Common myeloid progenitor, CD34-positive (primary cell): ENCODE measurements around the gene C2CD2.

Source experiments
- CTCF ChIA-PET: fragments of 350-600 bp; sonication (Branson Sonifier 250); formaldehyde crosslinking; loops from one replicate; lab custom pipeline; 2021; ENCODE audit warnings: antibody characterized with exemption; lab: Charles Lee
- POLR2A ChIA-PET: fragments of 350-600 bp; sonication (Branson Sonifier 250); formaldehyde crosslinking; loops from one replicate; lab custom pipeline; 2021; ENCODE audit warnings: antibody characterized with exemption; lab: Charles Lee
- DNase-seq, 3 donors: peaks; one replicate each; pipeline versions ENCODE4 v3.0.0 to v3.0.0-alpha.2; 2013
- H3K27ac ChIP-seq, 2 experiments: 1 replicate in 1 of 2; 2 replicates in 1 of 2; pipeline ENCODE4 v1.7.0; 2013; ENCODE audit warnings: inconsistent platforms in 2 of 2, low read length in 2 of 2, mild to moderate bottlenecking in 2 of 2, low read depth in 1 of 2, moderate library complexity in 1 of 2; ENCODE audit not compliant: severe bottlenecking in 2 of 2, insufficient read depth in 1 of 2, poor library complexity in 1 of 2
- H3K27me3 ChIP-seq, 5 experiments: replicated peaks in 2 of 5; 1 replicate in 3 of 5; 2 replicates in 2 of 5; pipeline versions ENCODE4 v1.6.1 to v1.7.0; 2013; ENCODE audit warnings: low read length in 4 of 5, mild to moderate bottlenecking in 2 of 5, moderate library complexity in 2 of 5, inconsistent platforms in 1 of 5; ENCODE audit not compliant: insufficient read depth in 5 of 5, control insufficient read depth in 4 of 5
- H3K36me3 ChIP-seq, 4 experiments: 1 replicate in 2 of 4; 2 replicates in 2 of 4; pipeline versions ENCODE4 v1.6.1 to v1.7.0; 2013; ENCODE audit warnings: low read length in 3 of 4, control low read depth in 1 of 4, mild to moderate bottlenecking in 1 of 4; ENCODE audit not compliant: control insufficient read depth in 4 of 4, insufficient read depth in 4 of 4
- H3K4me1 ChIP-seq, 4 experiments: 1 replicate in 3 of 4; 2 replicates in 1 of 4; pipeline versions ENCODE4 v1.6.1 to v1.7.1; 2013; ENCODE audit warnings: low read length in 3 of 4, mild to moderate bottlenecking in 3 of 4, control low read depth in 1 of 4, inconsistent platforms in 1 of 4, moderate library complexity in 1 of 4; ENCODE audit not compliant: control insufficient read depth in 4 of 4, insufficient read depth in 4 of 4; ENCODE audit errors: control extremely low read depth in 1 of 4
- H3K4me3 ChIP-seq, 7 experiments: 1 replicate in 4 of 7; 2 replicates in 3 of 7; pipeline versions ENCODE4 v1.5.1 to v1.7.0; 2013; ENCODE audit warnings: mild to moderate bottlenecking in 7 of 7, low read length in 6 of 7, moderate library complexity in 6 of 7, inconsistent platforms in 2 of 7, low read depth in 2 of 7, control low read depth in 1 of 7; ENCODE audit not compliant: insufficient read depth in 4 of 7, control insufficient read depth in 1 of 7; ENCODE audit errors: extremely low read depth in 1 of 7
- H3K9me3 ChIP-seq, 5 experiments: 1 replicate in 4 of 5; 2 replicates in 1 of 5; pipeline versions ENCODE4 v1.6.1 to v1.7.1; 2013; ENCODE audit warnings: low read length in 4 of 5, mild to moderate bottlenecking in 2 of 5, inconsistent platforms in 1 of 5, low read depth in 1 of 5, moderate library complexity in 1 of 5; ENCODE audit not compliant: control insufficient read depth in 4 of 5, insufficient read depth in 2 of 5; ENCODE audit errors: control extremely low read depth in 1 of 5
- WGBS: methylation state at CpG from one replicate; pipeline ENCODE4 v1.1.5; 2013; ENCODE audit not compliant: insufficient coverage; 5-methylcytosine and 5-hydroxymethylcytosine counted together

Gene C2CD2

GRCh38 chr21:41939391-41939790 is 14.4 kb downstream of the C2CD2 start:
- Histone ChIP-seq H3K4me3 (no peak overlapping the region), H3K36me3 (peaks cover 4 to 26% (median 15%) of the 10 kb centered on the region in 4 experiments), H3K27ac (no peak overlapping the region), H3K4me1 (peaks cover 0 to 4% (median 4%) of the 10 kb centered on the region in 4 experiments), H3K9me3 (no peaks in the 10 kb centered on the region), H3K27me3 (no peaks in the 10 kb centered on the region)
- CTCF ChIA-PET: interaction anchor here (0.6 to 1.4 kb wide), 2 partner anchors 168 to 177 kb away, joined by 3 read pairs; no protein-coding TSS in a partner anchor
- POLR2A ChIA-PET: no interaction called here
- DNase-seq: no peak
- 100% methylated on average over 7 of the region's 8 CpGs for WGBS

DNA sequence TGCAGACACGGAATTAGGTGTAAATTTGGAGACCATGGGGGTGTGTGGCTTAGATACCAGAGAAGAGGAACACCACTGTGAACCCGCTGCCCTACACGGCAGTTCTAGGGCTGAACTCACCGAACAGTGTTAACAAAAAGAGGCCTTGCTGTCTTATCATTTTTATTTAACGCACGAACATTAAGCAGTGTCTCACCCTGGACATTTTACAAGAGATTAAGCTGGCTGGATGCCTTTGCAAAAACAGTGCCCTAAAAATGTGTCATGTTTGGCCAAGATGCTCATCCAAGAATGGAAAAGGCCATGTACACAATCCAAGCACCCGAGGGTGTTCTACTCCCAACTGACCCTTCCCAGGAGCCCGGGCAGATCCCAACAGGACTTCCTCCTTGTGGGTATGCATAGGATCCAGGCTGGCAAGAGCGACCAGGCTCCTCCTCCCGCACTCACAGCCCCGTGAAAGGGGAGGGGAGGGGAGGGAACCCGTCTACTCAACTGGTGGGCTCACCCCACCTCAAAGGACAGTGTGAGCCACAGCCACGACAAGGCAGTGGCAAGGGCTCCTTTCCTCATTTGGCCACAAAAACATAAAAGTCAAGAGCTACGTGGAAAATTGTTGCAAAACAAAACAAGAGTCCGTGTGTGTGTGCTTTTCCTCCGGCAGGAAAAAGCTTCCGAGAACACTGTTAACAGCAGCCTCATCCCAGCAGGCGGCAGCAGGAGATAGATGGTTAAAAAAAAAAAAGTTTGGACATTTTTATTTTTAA is 20.3 kb downstream of the C2CD2 start:
- H3K9me3 ChIP-seq: no peaks in the 10 kb centered on the region
- ChIA-PET CTCF (interaction anchor here (0.7 to 3.3 kb wide), 15 partner anchors 8 to 184 kb away, joined by 3 to 22 read pairs (median 4); no protein-coding TSS in a partner anchor), POLR2A (interaction anchor here (0.6 to 2.2 kb wide), 7 partner anchors 10 to 517 kb away, joined by 3 to 19 read pairs (median 4); partner anchors contain the start of gene PRDM15)
- peaks cover 19 to 59% (median 52%) of the 10 kb centered on the region in 4 experiments for H3K4me1 ChIP-seq
- H3K27me3 ChIP-seq: no peaks in the 10 kb centered on the region
- 4% methylated on average over 8 of the region's 18 CpGs for WGBS
- peak overlapping the region; percentile 29 to 72 for H3K27ac ChIP-seq
- peak in 2 of 3 donors; percentile 75 to 84 for DNase-seq
- H3K4me3 ChIP-seq: peak overlapping the region in 5 of 7 experiments; percentile 2 to 54 (median 46)
- peaks cover 0 to 3% (median 0%) of the 10 kb centered on the region in 4 experiments for H3K36me3 ChIP-seq

DNA sequence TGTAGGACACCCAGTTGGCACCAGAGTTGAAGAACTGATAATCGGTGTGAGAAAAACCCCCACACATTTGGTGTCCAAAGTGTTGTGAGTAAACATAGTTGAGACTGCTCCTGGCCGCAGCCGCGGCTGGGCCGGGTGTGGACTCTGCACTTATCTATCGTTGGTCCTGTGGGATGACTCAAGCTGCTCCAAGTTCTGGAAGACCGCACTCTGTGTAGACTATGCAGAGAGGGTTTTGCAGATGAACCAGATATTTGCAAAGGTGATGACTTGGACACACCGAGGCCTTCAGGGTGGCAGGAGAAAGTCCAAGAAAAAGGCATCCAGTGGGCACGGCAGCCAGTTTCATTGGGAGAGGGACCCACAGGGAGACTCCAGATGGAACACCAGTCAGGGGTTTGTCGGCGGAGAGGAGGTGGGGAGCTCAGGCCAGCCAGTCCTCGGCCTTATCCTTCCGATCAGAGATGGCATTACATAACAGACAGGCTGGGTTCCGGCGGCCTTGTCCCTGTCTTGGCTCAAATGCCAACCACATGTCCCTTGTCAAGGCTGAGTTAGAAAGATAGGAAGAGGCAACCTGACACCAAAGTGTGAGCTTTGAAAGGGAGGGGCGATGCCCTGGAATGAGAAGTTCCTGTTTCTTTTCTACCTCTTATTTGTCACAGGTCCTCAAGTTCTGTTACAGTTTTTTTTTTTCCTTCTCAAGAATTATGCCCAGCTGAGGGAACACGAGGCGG is 21.1 kb downstream of the C2CD2 start:
- H3K27ac ChIP-seq: peak overlapping the region; percentile 47 to 72
- CTCF ChIA-PET: interaction anchor here (0.7 to 3.3 kb wide), 19 partner anchors 9 to 260 kb away, joined by 3 to 22 read pairs (median 4); no protein-coding TSS in a partner anchor
- H3K9me3 ChIP-seq: no peaks in the 10 kb centered on the region
- H3K4me1 ChIP-seq: peaks cover 19 to 67% (median 60%) of the 10 kb centered on the region in 4 experiments
- DNase-seq: peak; percentile 87 to 97 (median 94)
- H3K4me3 ChIP-seq: peak overlapping the region in 5 of 7 experiments; percentile 2 to 54 (median 46)
- POLR2A ChIA-PET: interaction anchor here (0.6 to 2.2 kb wide), 9 partner anchors 9 to 518 kb away, joined by 3 to 19 read pairs (median 4); partner anchors contain the start of gene PRDM15
- no peaks in the 10 kb centered on the region for H3K27me3 ChIP-seq
- WGBS: 18% methylated on average over 16 of the region's 18 CpGs
- peaks cover 0 to 3% (median 0%) of the 10 kb centered on the region in 4 experiments for H3K36me3 ChIP-seq

- ChIA-PET POLR2A (interaction anchor here (0.9 to 2.2 kb wide), 6 partner anchors 9 to 186 kb away, joined by 3 to 19 read pairs (median 6); partner anchors contain the start of gene PRDM15), CTCF (interaction anchor here (0.7 to 3.3 kb wide), 17 partner anchors 9 to 261 kb away, joined by 3 to 22 read pairs (median 4); no protein-coding TSS in a partner anchor)
- Histone ChIP-seq H3K4me1 (peaks cover 19 to 72% (median 65%) of the 10 kb centered on the region in 4 experiments), H3K4me3 (peak overlapping the region in 1 of 7 experiments; percentile 51), H3K36me3 (peaks cover 0 to 3% (median 0%) of the 10 kb centered on the region in 4 experiments), H3K9me3 (no peaks in the 10 kb centered on the region), H3K27me3 (no peaks in the 10 kb centered on the region), H3K27ac (peak overlapping the region; percentile 47 to 72)
- peak; percentile 85 to 95 (median 90) for DNase-seq
- 16% methylated on average over 9 of the region's 13 CpGs for WGBS
Observed at GRCh38 chr21:41932191-41932575, 21.6 kb downstream of the C2CD2 start.

DNA sequence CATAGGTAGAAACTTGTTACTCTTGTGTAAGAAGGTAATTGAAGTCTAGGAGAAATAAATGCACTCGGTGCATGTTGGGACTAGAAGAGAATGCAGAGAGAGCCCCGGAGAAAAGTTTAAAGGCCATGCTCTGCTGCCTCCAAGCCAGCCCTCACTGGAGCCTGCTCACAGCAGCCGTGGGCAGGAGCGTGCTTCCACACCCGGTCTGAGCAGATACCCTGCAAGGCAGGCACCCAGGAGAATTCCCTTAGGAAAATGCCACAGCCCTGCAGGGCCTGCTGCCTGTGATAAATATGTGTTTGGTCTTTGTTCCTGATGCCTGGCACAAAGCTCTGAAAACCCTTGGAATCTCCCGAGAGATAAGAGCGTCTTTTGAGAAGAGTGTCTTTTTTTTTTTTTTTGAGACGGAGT is 22.8 kb downstream of the C2CD2 start:
- H3K4me3 ChIP-seq: no peak overlapping the region
- H3K27me3 ChIP-seq: no peaks in the 10 kb centered on the region
- no peaks in the 10 kb centered on the region for H3K9me3 ChIP-seq
- peaks cover 22 to 84% (median 76%) of the 10 kb centered on the region in 4 experiments for H3K4me1 ChIP-seq
- H3K27ac ChIP-seq: no peak overlapping the region
- ChIA-PET POLR2A (no interaction called here), CTCF (interaction anchor here (0.9 to 3.3 kb wide), 6 partner anchors 7 to 190 kb away, joined by 3 to 22 read pairs (median 8); no protein-coding TSS in a partner anchor)
- no peaks in the 10 kb centered on the region for H3K36me3 ChIP-seq
- 100% methylated on average over 2 of the region's 8 CpGs for WGBS
- DNase-seq: no peak

GRCh38 chr21:41929248-41929647 is 24.6 kb downstream of the C2CD2 start:
- 6% methylated on average over 4 of the region's 5 CpGs for WGBS
- Histone ChIP-seq H3K4me1 (peaks cover 32 to 97% (median 88%) of the 10 kb centered on the region in 4 experiments), H3K4me3 (peak overlapping the region in 3 of 7 experiments; percentile 26 to 48 (median 28)), H3K9me3 (no peaks in the 10 kb centered on the region), H3K27me3 (no peaks in the 10 kb centered on the region), H3K36me3 (no peaks in the 10 kb centered on the region), H3K27ac (no peak overlapping the region)
- CTCF ChIA-PET: interaction anchor here (0.8 to 2.4 kb wide), 12 partner anchors 9 to 216 kb away, joined by 3 to 9 read pairs (median 3); no protein-coding TSS in a partner anchor
- POLR2A ChIA-PET: interaction anchor here (0.5 to 1.4 kb wide), 3 partner anchors 33 to 189 kb away, joined by 3 to 9 read pairs (median 5); partner anchors contain the start of gene PRDM15
- DNase-seq: peak in 2 of 3 donors; percentile 70 to 75
